ENCODE data around the gene IRX4. TPM values are rescaled to one million over a fixed set of nuclear protein-coding genes. Genes with fewer than 3 reads are reported as not detected.

The IRX4 gene
- total and polyA plus RNA-seq, 2 of the 4 experiments (the other 2 are of a cell fraction) = not detected

GRCh38 chr5:1910861-1911772, 28.4 kb upstream of the IRX4 start:
- Histone ChIP-seq H2BK120ac (ENCODE audit: low read depth, low read length) (no peak overlapping the region), H3K36me3 (ENCODE audit: control insufficient read depth, insufficient read depth, low read length) (no peaks in the 10 kb centered on the region), H4K8ac (ENCODE audit: low read depth in 2 of 2, low read length in 2 of 2) (no peak overlapping the region), H4K91ac (ENCODE audit: insufficient read depth, low read depth, low read length) (no peak overlapping the region), H3K14ac (replicated peaks; ENCODE audit: low read depth, low read length) (no peak overlapping the region), H3K9ac (ENCODE audit: low read depth, low read length) (no peak overlapping the region), H3K4me3 (ENCODE audit: insufficient read depth, low read depth, low read length) (no peak overlapping the region), H3K18ac (ENCODE audit: low read depth, low read length) (no peak overlapping the region), H2AK5ac (ENCODE audit: low read depth, low read length) (no peak overlapping the region), H3K4me2 (ENCODE audit: low read depth, low read length) (no peak overlapping the region), H4K20me1 (ENCODE audit: insufficient read depth, low read length) (no peaks in the 10 kb centered on the region), H2BK15ac (ENCODE audit: low read depth, low read length) (no peak overlapping the region), H2AK9ac (replicated peaks; ENCODE audit: low read depth, low read length, poor library complexity) (no peak overlapping the region), H3K27me3 (ENCODE audit: control insufficient read depth, insufficient read depth, low read length) (no peaks in the 10 kb centered on the region), H3K23ac (ENCODE audit: low read depth, low read length) (no peak overlapping the region), H4K5ac (ENCODE audit: low read depth, low read length) (no peak overlapping the region), H3K79me1 (ENCODE audit: low read depth in 1 of 2, low read length in 2 of 2) (no peaks in the 10 kb centered on the region), H3K27ac (ENCODE audit: insufficient read depth, low read length) (no peak overlapping the region), H2BK20ac (ENCODE audit: low read depth, low read length) (no peak overlapping the region), H2AFZ (replicated peaks; ENCODE audit: low read length, poor library complexity) (no peak overlapping the region), H3K9me3 (ENCODE audit: control insufficient read depth, insufficient read depth, low read length) (no peaks in the 10 kb centered on the region), H3K56ac (ENCODE audit: extremely low read depth, insufficient read depth, low read length) (no peak overlapping the region), H2BK5ac (ENCODE audit: low read depth, low read length, poor library complexity, severe bottlenecking) (no peak overlapping the region), H3K4ac (ENCODE audit: low read depth, low read length) (no peak overlapping the region), H3K4me1 (ENCODE audit: control insufficient read depth, insufficient read depth, low read length) (no peaks in the 10 kb centered on the region), H3K9me1 (ENCODE audit: insufficient read depth, low read length) (no peaks in the 10 kb centered on the region)
- CTCF ChIA-PET = no interaction called here
- DNase-seq (no peak), ATAC-seq (ENCODE audit: low read depth) (no peak)
- intact Hi-C loops (cut with micrococcal nuclease) = no loop called here
- no TSS peak for BruUV-seq (replicated peaks)
- in situ Hi-C loops (cut with MboI; ENCODE audit: low sequenced_read_pairs) = no loop called here
- dilution Hi-C loops (cut with HindIII; ENCODE audit: low sequenced_read_pairs, unreplicated experiment) = no loop called here
- 20% methylated on average over 1 of the region's 15 CpGs; no CpG with 5 or more reads in 1 of the 2 experiments for WGBS, 2 experiments (ENCODE audit: extremely low coverage in 2 of 2, insufficient read length in 1 of 2)
- POLR2A ChIA-PET (ENCODE audit: unreplicated experiment) = no interaction called here
- TF ChIP-seq NFE2L2 (IDR thresholded peaks at IDR 0.05; ENCODE audit: low read depth, low read length) = no peak
- TF ChIP-seq MAFK (IDR thresholded peaks at IDR 0.05; ENCODE audit: low read depth, low read length) = no peak
- no peak for TF ChIP-seq CTCF (conservative IDR thresholded peaks at IDR 0.05; ENCODE audit: low read depth, low read length)
- no peak for TF ChIP-seq SMC3 (IDR thresholded peaks at IDR 0.05; ENCODE audit: low read depth, low read length)
- TF ChIP-seq POLR2A (IDR thresholded peaks at IDR 0.05; ENCODE audit: low read depth, low read length) = no peak
- no peak for TF ChIP-seq RAD21 (IDR thresholded peaks at IDR 0.05; ENCODE audit: low read length)
- TF ChIP-seq MAZ (IDR thresholded peaks at IDR 0.05; ENCODE audit: borderline replicate concordance, low read depth, low read length) = no peak
